ENCODE results near the gene COL6A5.
"Not testable (repeated sequence)": the region's sequence is repeated elsewhere in the genome, so short reads cannot be mapped to it uniquely, and the experiment has no call there.

Gene COL6A5

GRCh38 chr3:130345487-130346079 is at the start of gene COL6A5:
COL6A5 (plus strand) TSS chr3:130345672; CDS start chr3:130373639, 27,967 bp downstream.
- peaks cover 46% of the 10 kb centered on the region for H3K27me3 Mint-ChIP-seq
- no peak within 1 kb of the TSS for H3K27ac Mint-ChIP-seq
- H3K4me3 Mint-ChIP-seq: peak within 1 kb of the TSS; percentile 41
- no peaks in the 10 kb centered on the region for H3K9me3 Mint-ChIP-seq
- intact Hi-C loops (cut with micrococcal nuclease): no loop called here
- peaks cover 21% of the 10 kb centered on the region for H3K4me1 Mint-ChIP-seq (ENCODE audit: low read depth)
- H3K36me3 Mint-ChIP-seq (ENCODE audit: low read depth): no peaks in the 10 kb centered on the region

- intact Hi-C loops (cut with micrococcal nuclease): no loop called here
- no peaks in the 10 kb centered on the region for H3K27me3 Mint-ChIP-seq
These were observed 45.9 kb upstream of the COL6A5 start for GRCh38 chr3:130299531-130299930.

GRCh38 chr3:130300888-130301287 is 44.6 kb upstream of the COL6A5 start:
- no peak overlapping the region for H3K4me3 Mint-ChIP-seq
- H3K9me3 Mint-ChIP-seq: no peaks in the 10 kb centered on the region
- H3K27me3 Mint-ChIP-seq: no peaks in the 10 kb centered on the region
- H3K27ac Mint-ChIP-seq: no peak overlapping the region
- no peaks in the 10 kb centered on the region for H3K36me3 Mint-ChIP-seq (ENCODE audit: low read depth)
- intact Hi-C loops (cut with micrococcal nuclease): no loop called here
- H3K4me1 Mint-ChIP-seq (ENCODE audit: low read depth): no peaks in the 10 kb centered on the region

More at GRCh38 chr3:130299531-130299930, 45.9 kb upstream of the COL6A5 start:
- no peak overlapping the region for H3K27ac Mint-ChIP-seq
- H3K36me3 Mint-ChIP-seq (ENCODE audit: low read depth): no peaks in the 10 kb centered on the region
- H3K4me1 Mint-ChIP-seq (ENCODE audit: low read depth): no peaks in the 10 kb centered on the region
- H3K9me3 Mint-ChIP-seq: no peaks in the 10 kb centered on the region
- H3K4me3 Mint-ChIP-seq: no peak overlapping the region

- no peaks in the 10 kb centered on the region for H3K36me3 Mint-ChIP-seq (ENCODE audit: low read depth)
- no peak overlapping the region for H3K4me3 Mint-ChIP-seq
These were observed 35.4 kb upstream of the COL6A5 start for GRCh38 chr3:130310109-130310508.

GRCh38 chr3:130312374-130312773 is 33.1 kb upstream of the COL6A5 start:
- no peak overlapping the region for H3K27ac Mint-ChIP-seq

More at GRCh38 chr3:130310109-130310508, 35.4 kb upstream of the COL6A5 start:
- intact Hi-C loops (cut with micrococcal nuclease): no loop called here
- no peaks in the 10 kb centered on the region for H3K4me1 Mint-ChIP-seq (ENCODE audit: low read depth)
- H3K27ac Mint-ChIP-seq: no peak overlapping the region
- peaks cover 6% of the 10 kb centered on the region for H3K9me3 Mint-ChIP-seq
- H3K27me3 Mint-ChIP-seq: no peaks in the 10 kb centered on the region

GRCh38 chr3:130316169-130316568 is 29.3 kb upstream of the COL6A5 start:
- H3K27ac Mint-ChIP-seq: no peak overlapping the region
- intact Hi-C loops (cut with micrococcal nuclease): no loop called here
- H3K9me3 Mint-ChIP-seq: peaks cover 6% of the 10 kb centered on the region
- H3K36me3 Mint-ChIP-seq (ENCODE audit: low read depth): no peaks in the 10 kb centered on the region
- no peak overlapping the region for H3K4me3 Mint-ChIP-seq
- H3K4me1 Mint-ChIP-seq (ENCODE audit: low read depth): no peaks in the 10 kb centered on the region
- no peaks in the 10 kb centered on the region for H3K27me3 Mint-ChIP-seq

More at GRCh38 chr3:130312374-130312773, 33.1 kb upstream of the COL6A5 start:
- Mint-ChIP-seq H3K4me3 (no peak overlapping the region), H3K36me3 (ENCODE audit: low read depth) (no peaks in the 10 kb centered on the region), H3K9me3 (peaks cover 6% of the 10 kb centered on the region), H3K27me3 (no peaks in the 10 kb centered on the region), H3K4me1 (ENCODE audit: low read depth) (no peaks in the 10 kb centered on the region)
- intact Hi-C loops (cut with micrococcal nuclease): no loop called here

GRCh38 chr3:130323503-130323902 is 22.0 kb upstream of the COL6A5 start:
- H3K27me3 Mint-ChIP-seq: no peaks in the 10 kb centered on the region

GRCh38 chr3:130340766-130341165 is 4.7 kb upstream of the COL6A5 start:
- Mint-ChIP-seq H3K9me3 (peaks cover 11% of the 10 kb centered on the region), H3K4me1 (ENCODE audit: low read depth) (peaks cover 18% of the 10 kb centered on the region), H3K27ac (no peak overlapping the region), H3K4me3 (no peak overlapping the region), H3K27me3 (peaks cover 46% of the 10 kb centered on the region), H3K36me3 (ENCODE audit: low read depth) (no peaks in the 10 kb centered on the region)
- intact Hi-C loops (cut with micrococcal nuclease): no loop called here

More at GRCh38 chr3:130323503-130323902, 22.0 kb upstream of the COL6A5 start:
- H3K27ac Mint-ChIP-seq: no peak overlapping the region
- no peaks in the 10 kb centered on the region for H3K4me1 Mint-ChIP-seq (ENCODE audit: low read depth)
- intact Hi-C loops (cut with micrococcal nuclease): no loop called here
- H3K36me3 Mint-ChIP-seq (ENCODE audit: low read depth): no peaks in the 10 kb centered on the region
- peaks cover 9% of the 10 kb centered on the region for H3K9me3 Mint-ChIP-seq
- H3K4me3 Mint-ChIP-seq: no peak overlapping the region

GRCh38 chr3:130341388-130341787 is 4.1 kb upstream of the COL6A5 start:
- Mint-ChIP-seq H3K27me3 (peaks cover 47% of the 10 kb centered on the region), H3K4me1 (ENCODE audit: low read depth) (peaks cover 21% of the 10 kb centered on the region), H3K27ac (no peak overlapping the region), H3K4me3 (no peak overlapping the region), H3K36me3 (ENCODE audit: low read depth) (no peaks in the 10 kb centered on the region), H3K9me3 (peaks cover 5% of the 10 kb centered on the region)
- intact Hi-C loops (cut with micrococcal nuclease): no loop called here

GRCh38 chr3:130341882-130342281 is 3.6 kb upstream of the COL6A5 start:
- H3K27ac Mint-ChIP-seq: no peak overlapping the region
- H3K27me3 Mint-ChIP-seq: peaks cover 52% of the 10 kb centered on the region
- no peaks in the 10 kb centered on the region for H3K36me3 Mint-ChIP-seq (ENCODE audit: low read depth)
- no peak overlapping the region for H3K4me3 Mint-ChIP-seq
- H3K4me1 Mint-ChIP-seq (ENCODE audit: low read depth): peaks cover 21% of the 10 kb centered on the region
- intact Hi-C loops (cut with micrococcal nuclease): no loop called here
- H3K9me3 Mint-ChIP-seq: peaks cover under 1% of the 10 kb centered on the region

- intact Hi-C loops (cut with micrococcal nuclease): no loop called here
- no peaks in the 10 kb centered on the region for H3K9me3 Mint-ChIP-seq
- peaks cover 21% of the 10 kb centered on the region for H3K4me1 Mint-ChIP-seq (ENCODE audit: low read depth)
- no peaks in the 10 kb centered on the region for H3K36me3 Mint-ChIP-seq (ENCODE audit: low read depth)
- H3K27ac Mint-ChIP-seq: no peak overlapping the region
- H3K4me3 Mint-ChIP-seq: no peak overlapping the region
- peaks cover 58% of the 10 kb centered on the region for H3K27me3 Mint-ChIP-seq
These were observed 2.4 kb upstream of the COL6A5 start for GRCh38 chr3:130342821-130343661.

- H3K27ac Mint-ChIP-seq; intact Hi-C loops (cut with micrococcal nuclease); H3K9me3 Mint-ChIP-seq; H3K36me3 Mint-ChIP-seq (ENCODE audit: low read depth); H3K4me3 Mint-ChIP-seq: not testable (repeated sequence)
- Mint-ChIP-seq H3K4me1 (ENCODE audit: low read depth) (peaks cover 15% of the 10 kb centered on the region), H3K27me3 (peaks cover 39% of the 10 kb centered on the region)
These were observed 2.8 kb downstream of the COL6A5 start for GRCh38 chr3:130348258-130348657.

GRCh38 chr3:130354430-130354829 is 9.0 kb downstream of the COL6A5 start:
- Mint-ChIP-seq H3K9me3 (no peaks in the 10 kb centered on the region), H3K4me1 (ENCODE audit: low read depth) (peaks cover 18% of the 10 kb centered on the region), H3K27ac (no peak overlapping the region), H3K27me3 (peaks cover 4% of the 10 kb centered on the region), H3K36me3 (ENCODE audit: low read depth) (no peaks in the 10 kb centered on the region), H3K4me3 (no peak overlapping the region)
- intact Hi-C loops (cut with micrococcal nuclease): no loop called here

- intact Hi-C loops (cut with micrococcal nuclease): no loop called here
- no peak overlapping the region for H3K4me3 Mint-ChIP-seq
- H3K27ac Mint-ChIP-seq: no peak overlapping the region
- H3K9me3 Mint-ChIP-seq: peaks cover 10% of the 10 kb centered on the region
- H3K4me1 Mint-ChIP-seq (ENCODE audit: low read depth): peaks cover 8% of the 10 kb centered on the region
- H3K27me3 Mint-ChIP-seq: peaks cover 1% of the 10 kb centered on the region
- no peaks in the 10 kb centered on the region for H3K36me3 Mint-ChIP-seq (ENCODE audit: low read depth)
These were observed 28.6 kb downstream of the COL6A5 start for GRCh38 chr3:130374033-130374432.
